ENCODE data around the gene PTGER2.

Gene PTGER2

DNA sequence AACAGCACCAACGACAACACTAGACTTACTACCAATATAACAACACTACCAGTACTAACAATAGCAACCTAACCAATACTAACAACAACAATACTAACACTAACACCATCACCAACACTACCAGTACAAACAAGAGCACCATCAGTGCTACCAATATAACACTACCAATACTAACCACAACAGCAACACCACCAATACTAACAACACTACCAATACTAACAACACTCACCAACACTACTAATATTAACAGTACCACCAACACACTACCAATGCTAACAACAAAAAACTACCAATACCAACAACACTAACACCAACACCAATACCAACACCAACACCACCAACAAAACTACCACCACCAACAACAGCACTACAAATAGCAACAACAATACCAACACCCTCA is 25.1 kb downstream of the PTGER2 start:
- no peak overlapping the region for H3K27ac Mint-ChIP-seq
- H3K36me3 Mint-ChIP-seq (ENCODE audit: low read depth) = no peaks in the 10 kb centered on the region
- peaks cover 25% of the 10 kb centered on the region for H3K4me1 Mint-ChIP-seq (ENCODE audit: low read depth)
- peaks cover 3% of the 10 kb centered on the region for H3K9me3 Mint-ChIP-seq
- no peak overlapping the region for H3K4me3 Mint-ChIP-seq
- no peaks in the 10 kb centered on the region for H3K27me3 Mint-ChIP-seq

DNA sequence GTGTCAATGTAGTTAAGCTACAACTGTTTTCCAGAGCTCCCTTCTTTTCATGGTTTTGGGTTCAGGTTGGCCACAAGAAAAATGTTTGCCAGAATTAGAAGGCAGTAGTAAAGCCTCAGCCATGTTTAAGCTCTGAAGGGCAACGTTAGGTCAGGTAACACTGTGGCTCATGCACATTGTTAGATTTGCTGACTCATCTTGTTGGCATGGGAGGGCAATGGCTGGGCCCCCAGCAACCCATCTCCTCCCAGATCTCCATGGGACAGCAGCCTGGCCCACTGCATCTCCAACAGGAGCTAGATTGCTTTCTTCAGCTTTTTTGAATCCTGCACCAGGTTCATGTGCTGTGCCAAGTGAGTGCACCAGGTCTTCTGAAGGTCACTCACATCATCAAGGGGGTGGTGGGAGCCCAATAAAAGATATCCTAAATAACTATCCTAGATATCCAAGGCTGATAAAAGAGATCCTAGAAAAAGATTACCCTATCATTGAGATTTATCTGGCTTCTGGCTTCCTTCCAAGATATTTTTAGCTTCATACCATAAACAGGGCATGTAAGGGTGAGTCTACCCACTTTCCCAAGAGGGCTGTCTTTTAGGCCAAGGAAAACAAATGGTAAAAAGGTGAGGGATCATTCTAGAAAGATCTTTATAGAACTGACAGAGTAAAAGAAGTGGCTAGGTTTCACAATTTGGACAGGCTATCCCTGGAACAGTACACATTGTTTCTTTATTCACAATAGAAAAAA is 28.9 kb downstream of the PTGER2 start:
- peaks cover 6% of the 10 kb centered on the region for H3K4me1 Mint-ChIP-seq (ENCODE audit: low read depth)
- no peaks in the 10 kb centered on the region for H3K27me3 Mint-ChIP-seq
- no peak overlapping the region for H3K4me3 Mint-ChIP-seq
- no peak overlapping the region for H3K27ac Mint-ChIP-seq
- H3K9me3 Mint-ChIP-seq = peaks cover 3% of the 10 kb centered on the region
- no peaks in the 10 kb centered on the region for H3K36me3 Mint-ChIP-seq (ENCODE audit: low read depth)

DNA sequence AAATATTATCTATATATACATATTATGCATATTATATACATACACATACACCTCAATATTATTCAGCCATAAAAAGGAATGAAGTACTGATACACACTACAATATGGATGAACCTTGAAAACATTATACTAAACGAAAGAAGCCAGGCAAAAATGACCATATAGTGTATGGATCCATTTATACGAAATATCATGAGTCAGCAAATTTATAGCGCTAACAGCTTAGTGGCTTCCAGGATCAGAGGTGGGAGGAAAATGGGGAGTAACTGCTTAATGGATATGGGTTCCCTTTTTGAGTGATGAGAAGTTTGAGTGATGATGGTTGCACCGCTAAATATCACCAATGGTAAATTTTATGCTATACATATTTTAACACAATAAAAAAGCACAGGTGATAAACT is 32.7 kb downstream of the PTGER2 start:
- Mint-ChIP-seq H3K4me1 (ENCODE audit: low read depth) (peaks cover 37% of the 10 kb centered on the region), H3K27ac (no peak overlapping the region), H3K4me3 (no peak overlapping the region), H3K36me3 (ENCODE audit: low read depth) (no peaks in the 10 kb centered on the region), H3K27me3 (no peaks in the 10 kb centered on the region), H3K9me3 (peaks cover 3% of the 10 kb centered on the region)

DNA sequence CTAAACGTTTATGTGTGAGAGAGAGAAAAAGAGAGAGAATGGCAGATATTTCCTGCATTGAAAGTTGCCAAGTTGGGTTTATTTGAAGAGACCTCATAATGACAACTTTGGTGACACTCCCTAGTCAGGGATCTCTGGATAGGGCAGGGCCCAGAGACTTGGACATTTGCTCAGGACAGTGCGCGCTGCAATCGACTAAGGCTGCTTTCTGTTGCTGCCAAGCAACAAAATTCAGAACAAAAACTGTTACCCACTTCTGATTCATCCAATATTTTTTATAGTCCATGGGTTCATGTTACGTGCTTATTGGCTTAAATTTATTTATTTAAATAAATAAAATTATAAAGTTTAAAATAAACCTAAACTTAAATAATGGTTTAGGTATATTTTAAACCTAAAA is 34.2 kb downstream of the PTGER2 start:
- Mint-ChIP-seq H3K4me3 (no peak overlapping the region), H3K27ac (peak overlapping the region; percentile 75), H3K27me3 (no peaks in the 10 kb centered on the region), H3K36me3 (ENCODE audit: low read depth) (no peaks in the 10 kb centered on the region), H3K4me1 (ENCODE audit: low read depth) (peaks cover 50% of the 10 kb centered on the region), H3K9me3 (peaks cover 3% of the 10 kb centered on the region)

DNA sequence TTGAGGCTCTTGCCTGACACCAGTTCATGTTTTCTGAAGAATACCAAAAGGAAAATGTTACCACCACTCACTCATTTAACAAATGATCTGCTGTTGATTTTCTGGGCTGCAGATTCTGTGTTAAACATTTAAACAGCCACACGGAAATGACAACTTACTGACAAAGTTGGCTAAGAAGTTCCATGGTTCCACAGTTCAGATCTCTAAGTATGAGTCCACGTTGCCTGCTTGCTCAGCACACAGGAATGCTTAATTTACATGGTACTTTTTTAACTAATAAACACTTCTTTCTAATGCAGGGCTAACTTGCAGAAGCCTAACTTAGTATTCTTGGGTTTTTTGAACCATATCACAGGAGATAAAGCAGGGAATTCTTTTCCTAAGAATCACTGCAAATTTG is 34.7 kb downstream of the PTGER2 start:
- H3K36me3 Mint-ChIP-seq (ENCODE audit: low read depth) = no peaks in the 10 kb centered on the region
- no peak overlapping the region for H3K4me3 Mint-ChIP-seq
- peak overlapping the region; percentile 14 for H3K27ac Mint-ChIP-seq
- no peaks in the 10 kb centered on the region for H3K27me3 Mint-ChIP-seq
- no peaks in the 10 kb centered on the region for H3K9me3 Mint-ChIP-seq
- peaks cover 50% of the 10 kb centered on the region for H3K4me1 Mint-ChIP-seq (ENCODE audit: low read depth)

DNA sequence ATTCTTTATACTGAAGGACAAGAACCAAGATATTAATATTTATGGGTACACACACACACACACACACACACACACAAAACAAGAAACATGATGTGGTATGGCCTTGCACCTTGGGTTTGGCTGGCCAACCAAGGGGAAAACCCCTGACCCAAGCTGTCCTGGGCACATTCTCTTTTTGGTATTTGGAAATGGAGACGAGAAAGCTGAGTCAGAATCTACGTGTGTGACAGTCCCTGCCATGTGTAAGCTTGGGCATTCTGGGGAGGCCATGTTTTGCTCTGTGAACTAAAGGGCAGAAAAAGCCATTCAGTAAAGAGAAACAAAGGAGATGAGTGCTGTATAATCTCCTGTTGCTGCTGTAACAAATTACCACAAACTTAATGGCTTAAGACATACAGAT is 35.6 kb downstream of the PTGER2 start:
- no peaks in the 10 kb centered on the region for H3K9me3 Mint-ChIP-seq
- H3K4me3 Mint-ChIP-seq = peak overlapping the region; percentile 28
- peaks cover 57% of the 10 kb centered on the region for H3K4me1 Mint-ChIP-seq (ENCODE audit: low read depth)
- H3K36me3 Mint-ChIP-seq (ENCODE audit: low read depth) = no peaks in the 10 kb centered on the region
- H3K27me3 Mint-ChIP-seq = no peaks in the 10 kb centered on the region
- peak overlapping the region; percentile 78 for H3K27ac Mint-ChIP-seq

DNA sequence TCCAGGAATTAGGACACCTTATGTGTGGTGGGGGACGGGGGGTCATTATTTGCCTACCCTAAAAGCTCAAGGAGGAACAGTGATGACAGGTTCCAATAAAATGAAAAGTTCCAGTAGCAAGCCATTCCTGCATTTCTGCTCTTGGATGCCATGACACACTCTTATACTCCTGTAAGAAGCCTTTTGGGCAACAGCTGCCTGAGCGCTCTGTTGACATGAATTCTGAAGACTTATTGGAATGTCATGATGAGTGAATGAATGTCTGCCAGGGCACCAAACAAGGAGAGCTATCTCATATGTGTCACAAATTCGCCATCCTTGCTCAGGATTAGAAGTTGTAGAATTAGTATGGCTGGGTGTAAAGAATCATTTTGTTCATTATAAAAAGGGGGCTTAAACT is 36.3 kb downstream of the PTGER2 start:
- H3K36me3 Mint-ChIP-seq (ENCODE audit: low read depth) = no peaks in the 10 kb centered on the region
- no peaks in the 10 kb centered on the region for H3K9me3 Mint-ChIP-seq
- peaks cover 65% of the 10 kb centered on the region for H3K4me1 Mint-ChIP-seq (ENCODE audit: low read depth)
- no peak overlapping the region for H3K4me3 Mint-ChIP-seq
- peak overlapping the region; percentile 78 for H3K27ac Mint-ChIP-seq
- no peaks in the 10 kb centered on the region for H3K27me3 Mint-ChIP-seq

DNA sequence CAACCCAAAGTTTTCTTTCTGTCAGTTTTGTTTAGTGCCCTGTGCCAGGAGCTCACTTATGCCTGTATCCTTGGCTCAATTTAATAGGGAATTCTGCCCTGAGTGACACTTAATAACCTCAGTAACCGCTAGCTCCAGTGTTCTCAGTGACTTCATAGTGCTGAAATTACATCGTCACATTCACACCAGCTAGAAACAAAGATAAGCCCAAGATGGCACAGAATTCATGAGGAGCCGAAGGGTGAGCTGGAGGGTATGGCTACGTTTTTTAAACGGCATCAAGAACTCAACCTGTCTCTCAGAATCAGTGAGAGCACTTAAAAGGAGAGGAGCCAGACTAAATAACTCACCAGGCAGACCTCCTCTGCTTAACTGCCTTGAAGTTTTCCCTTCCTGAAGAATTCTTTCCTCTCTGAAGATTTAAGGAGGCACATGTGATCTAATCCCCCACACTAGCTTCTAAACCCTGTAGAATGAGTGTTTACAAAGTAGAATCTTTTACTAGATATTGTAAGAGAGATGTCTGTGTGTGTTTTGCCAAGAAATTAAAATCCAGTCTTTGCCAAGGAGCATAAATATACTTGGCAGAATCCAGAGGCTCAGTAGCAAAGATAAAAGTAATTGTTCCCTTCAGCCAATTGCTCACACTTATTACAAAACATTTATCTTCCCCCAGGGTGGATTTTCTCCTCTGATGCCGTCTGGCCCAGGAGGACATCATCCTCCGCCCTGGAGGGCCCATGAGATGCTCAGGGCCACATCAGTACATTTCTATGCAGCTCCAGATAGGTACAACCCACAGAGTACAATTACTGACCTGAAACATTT is 37.3 kb downstream of the PTGER2 start:
- Mint-ChIP-seq H3K4me1 (ENCODE audit: low read depth) (peaks cover 72% of the 10 kb centered on the region), H3K9me3 (no peaks in the 10 kb centered on the region), H3K36me3 (ENCODE audit: low read depth) (no peaks in the 10 kb centered on the region), H3K4me3 (peak overlapping the region; percentile 74), H3K27me3 (no peaks in the 10 kb centered on the region), H3K27ac (peak overlapping the region; percentile 98)

DNA sequence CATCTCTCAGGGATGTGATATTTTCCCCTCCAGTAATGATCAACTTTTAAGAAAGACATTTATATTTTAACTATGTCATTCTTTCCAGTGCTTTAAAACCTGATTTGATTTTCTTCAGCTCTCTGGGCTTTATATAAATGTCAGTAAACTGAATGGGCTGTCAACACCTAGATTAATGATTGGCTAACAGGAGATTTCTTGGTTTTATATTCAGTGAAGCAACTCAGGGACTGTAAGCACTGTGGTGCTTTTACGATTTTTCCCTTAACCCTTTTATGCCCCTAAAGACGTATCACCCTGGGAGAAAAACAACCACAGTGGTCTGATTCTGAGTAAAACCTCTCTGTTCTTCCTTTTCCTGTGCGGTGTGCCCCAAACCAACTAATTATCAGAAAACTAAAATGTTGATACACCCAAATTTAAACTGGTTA is 38.0 kb downstream of the PTGER2 start:
- Mint-ChIP-seq H3K27ac (peak overlapping the region; percentile 98), H3K9me3 (no peaks in the 10 kb centered on the region), H3K36me3 (ENCODE audit: low read depth) (no peaks in the 10 kb centered on the region), H3K4me3 (peak overlapping the region; percentile 74), H3K27me3 (no peaks in the 10 kb centered on the region), H3K4me1 (ENCODE audit: low read depth) (peaks cover 72% of the 10 kb centered on the region)

DNA sequence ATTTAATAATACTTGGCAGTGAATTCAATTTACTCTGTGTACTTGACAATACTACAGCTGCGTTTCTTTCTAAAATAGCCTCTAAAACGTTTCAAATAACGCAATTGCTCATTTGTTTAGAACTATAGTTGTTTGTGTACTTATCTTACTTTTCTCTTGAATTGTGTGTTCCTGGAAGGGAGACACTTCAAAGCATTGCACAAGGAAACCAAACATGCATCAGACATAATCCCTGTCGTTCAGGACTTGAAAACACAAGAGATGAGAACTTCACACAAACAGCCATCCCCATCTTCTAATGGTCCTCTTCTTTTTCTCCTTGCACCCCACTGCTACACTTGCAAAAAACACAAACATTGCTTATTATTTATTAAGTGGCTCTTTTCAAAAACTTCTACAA is 38.5 kb downstream of the PTGER2 start:
- H3K27ac Mint-ChIP-seq = peak overlapping the region; percentile 98
- H3K4me3 Mint-ChIP-seq = peak overlapping the region; percentile 74
- no peaks in the 10 kb centered on the region for H3K27me3 Mint-ChIP-seq

DNA sequence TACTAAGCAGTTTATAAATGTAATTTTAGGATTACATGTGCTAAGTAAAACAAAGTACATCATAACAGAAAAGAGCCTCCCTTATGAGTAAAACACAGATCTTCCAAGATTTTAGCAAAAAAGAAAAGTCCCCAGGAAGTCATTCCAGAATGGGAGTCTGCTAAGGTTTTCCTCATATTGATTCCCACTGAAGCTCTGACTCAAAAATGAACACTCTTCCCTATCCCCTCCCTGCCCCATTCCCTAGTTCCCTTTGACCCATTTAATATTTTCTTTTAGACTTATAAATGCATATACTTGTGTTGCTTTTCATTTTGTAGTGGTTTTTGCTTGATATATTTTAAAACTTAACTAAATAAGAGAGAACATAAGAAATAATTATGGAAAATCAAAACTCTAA is 40.1 kb downstream of the PTGER2 start:
- Mint-ChIP-seq H3K4me3 (no peak overlapping the region), H3K4me1 (ENCODE audit: low read depth) (peaks cover 60% of the 10 kb centered on the region), H3K27ac (no peak overlapping the region), H3K9me3 (no peaks in the 10 kb centered on the region), H3K27me3 (no peaks in the 10 kb centered on the region), H3K36me3 (ENCODE audit: low read depth) (no peaks in the 10 kb centered on the region)

More for the DNA sequence above, 38.5 kb downstream of the PTGER2 start:
- H3K36me3 Mint-ChIP-seq (ENCODE audit: low read depth) = no peaks in the 10 kb centered on the region
- peaks cover 72% of the 10 kb centered on the region for H3K4me1 Mint-ChIP-seq (ENCODE audit: low read depth)
- H3K9me3 Mint-ChIP-seq = no peaks in the 10 kb centered on the region

DNA sequence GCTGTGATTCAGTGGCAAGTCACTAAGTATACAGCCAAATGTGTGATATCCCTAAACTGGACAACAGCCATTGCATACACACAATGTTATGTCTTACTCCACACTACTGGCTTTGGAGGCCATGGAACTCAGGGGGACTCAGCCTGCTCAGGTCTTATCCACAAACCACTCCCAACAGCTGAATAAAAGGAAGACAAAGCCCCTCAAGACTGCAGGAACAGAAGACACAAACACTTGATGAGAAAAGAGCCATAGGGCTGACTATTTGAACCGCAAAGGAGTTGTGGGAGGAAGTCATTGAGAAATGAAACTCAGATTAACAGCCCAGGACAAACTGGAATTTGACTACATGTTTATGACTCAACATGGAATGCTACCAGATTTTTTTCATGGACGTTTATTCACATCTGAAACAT is 40.9 kb downstream of the PTGER2 start:
- no peaks in the 10 kb centered on the region for H3K9me3 Mint-ChIP-seq
- H3K27ac Mint-ChIP-seq = peak overlapping the region; percentile 65
- H3K27me3 Mint-ChIP-seq = no peaks in the 10 kb centered on the region
- no peak overlapping the region for H3K4me3 Mint-ChIP-seq
- H3K36me3 Mint-ChIP-seq (ENCODE audit: low read depth) = no peaks in the 10 kb centered on the region
- H3K4me1 Mint-ChIP-seq (ENCODE audit: low read depth) = peaks cover 53% of the 10 kb centered on the region

DNA sequence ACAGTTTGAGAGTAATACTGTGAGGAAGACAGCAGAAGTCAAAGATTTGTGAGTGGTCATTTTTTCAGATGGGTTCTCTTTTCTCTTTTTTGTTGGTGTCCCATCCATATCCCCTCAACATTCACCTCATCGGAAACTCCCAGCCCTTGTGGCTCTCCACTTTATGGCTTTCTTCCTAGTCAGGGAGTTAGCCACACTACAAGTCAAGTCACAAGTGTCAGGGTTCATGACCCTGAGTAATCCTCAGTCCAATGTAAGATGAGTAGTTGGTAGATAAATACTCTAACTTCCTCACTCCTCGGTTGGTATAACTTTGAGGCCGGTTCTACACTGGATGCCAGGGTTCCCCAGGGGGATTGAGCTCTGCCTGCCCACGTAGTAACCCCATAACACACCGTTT is 41.4 kb downstream of the PTGER2 start:
- Mint-ChIP-seq H3K4me1 (ENCODE audit: low read depth) (peaks cover 48% of the 10 kb centered on the region), H3K27ac (no peak overlapping the region)

DNA sequence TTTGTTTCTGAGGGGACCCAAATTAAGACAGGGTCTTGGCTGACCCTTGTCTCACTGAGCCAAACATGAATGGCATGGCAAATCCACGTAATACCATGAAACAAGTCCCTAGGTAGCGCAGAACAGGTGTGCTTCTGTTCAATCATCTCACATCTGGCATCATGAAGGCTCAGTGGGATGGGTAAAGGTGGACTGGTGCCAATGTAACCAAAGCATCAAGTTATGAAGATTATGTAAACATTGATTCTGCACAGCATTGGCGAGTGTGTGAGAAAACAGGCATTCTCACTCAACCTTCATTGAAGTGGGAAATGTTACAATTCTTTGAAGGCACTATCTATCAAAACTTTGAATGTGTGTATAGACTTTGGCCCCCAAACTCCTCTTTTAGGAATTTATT is 41.9 kb downstream of the PTGER2 start:
- H3K9me3 Mint-ChIP-seq = no peaks in the 10 kb centered on the region
- H3K36me3 Mint-ChIP-seq (ENCODE audit: low read depth) = no peaks in the 10 kb centered on the region
- H3K4me1 Mint-ChIP-seq (ENCODE audit: low read depth) = peaks cover 43% of the 10 kb centered on the region
- H3K4me3 Mint-ChIP-seq = no peak overlapping the region
- H3K27ac Mint-ChIP-seq = no peak overlapping the region
- H3K27me3 Mint-ChIP-seq = no peaks in the 10 kb centered on the region

More for the DNA sequence above, 41.4 kb downstream of the PTGER2 start:
- no peaks in the 10 kb centered on the region for H3K36me3 Mint-ChIP-seq (ENCODE audit: low read depth)
- H3K9me3 Mint-ChIP-seq = no peaks in the 10 kb centered on the region
- H3K27me3 Mint-ChIP-seq = no peaks in the 10 kb centered on the region
- no peak overlapping the region for H3K4me3 Mint-ChIP-seq

DNA sequence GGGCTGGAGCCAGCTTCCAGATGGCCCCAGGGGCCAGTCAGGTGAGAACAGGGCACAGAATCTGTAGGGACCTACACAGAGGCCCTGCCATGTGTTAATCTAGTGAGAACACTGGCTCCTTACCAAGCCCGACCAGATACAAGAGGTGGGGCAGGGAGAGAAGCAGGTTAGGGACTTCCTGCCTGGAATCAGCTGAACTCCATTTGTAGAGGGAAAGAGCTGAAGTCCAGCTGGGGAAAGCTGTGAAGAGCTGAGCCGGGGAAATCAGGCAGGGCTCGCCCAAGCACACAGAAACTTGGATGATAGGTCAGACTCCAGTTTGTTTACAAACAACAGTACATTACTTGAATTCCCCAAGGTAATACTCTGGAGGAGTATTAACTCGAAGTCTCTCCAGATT is 46.7 kb downstream of the PTGER2 start:
- peaks cover 3% of the 10 kb centered on the region for H3K4me1 Mint-ChIP-seq (ENCODE audit: low read depth)
- no peaks in the 10 kb centered on the region for H3K9me3 Mint-ChIP-seq
- no peak overlapping the region for H3K4me3 Mint-ChIP-seq
- no peaks in the 10 kb centered on the region for H3K27me3 Mint-ChIP-seq
- H3K36me3 Mint-ChIP-seq (ENCODE audit: low read depth) = no peaks in the 10 kb centered on the region
- H3K27ac Mint-ChIP-seq = no peak overlapping the region

Data from stimulated activated naive CD8-positive, alpha-beta T cell treated with anti-CD3 and anti-CD28 coated beads, Interleukin-15, Interleukin-2, amounts not matched to agents 100 ng/mL and 50 ng/mL, for 24 hours (primary cell).